NCI-H345 treated with DMSO at 0.1 percent for 48 hours (cell line): ENCODE measurements around the gene ALG5.

Experiments
- DNase-seq: peaks from one replicate; lab custom pipeline; 2025; ENCODE audit not compliant: unreplicated experiment; lab: John Stamatoyannopoulos, UW

Gene ALG5

GRCh38 chr13:36915896-36916640 lies 83.1 kb downstream of the ALG5 start:
- no peak for DNase-seq

GRCh38 chr13:36915106-36915505 lies 84.0 kb downstream of the ALG5 start:
- no peak for DNase-seq

- no peak for DNase-seq
Observed at GRCh38 chr13:36914648-36915047, 84.5 kb downstream of the ALG5 start.

GRCh38 chr13:36913463-36913862 lies 85.7 kb downstream of the ALG5 start:
- DNase-seq, result no peak

- DNase-seq, result peak; percentile 20
Observed at GRCh38 chr13:36912973-36913372, 86.2 kb downstream of the ALG5 start.

- no peak for DNase-seq
Observed at GRCh38 chr13:36912369-36912768, 86.8 kb downstream of the ALG5 start.

- no peak for DNase-seq
Observed at GRCh38 chr13:36910545-36910944, 88.6 kb downstream of the ALG5 start.

- no peak for DNase-seq
Observed at GRCh38 chr13:36907821-36908220, 91.3 kb downstream of the ALG5 start.

GRCh38 chr13:36907266-36907665 lies 91.9 kb downstream of the ALG5 start:
- no peak for DNase-seq

- DNase-seq, result no peak
Observed at GRCh38 chr13:36905944-36906343, 93.2 kb downstream of the ALG5 start.

GRCh38 chr13:36903925-36904595 lies 95.1 kb downstream of the ALG5 start:
- peak; percentile 97 for DNase-seq
